Measurements from ENCODE around the gene FCN1.
"Not testable (repeated sequence)": the region's sequence is repeated elsewhere in the genome, so short reads cannot be mapped to it uniquely, and the experiment has no call there.

Gene FCN1

DNA sequence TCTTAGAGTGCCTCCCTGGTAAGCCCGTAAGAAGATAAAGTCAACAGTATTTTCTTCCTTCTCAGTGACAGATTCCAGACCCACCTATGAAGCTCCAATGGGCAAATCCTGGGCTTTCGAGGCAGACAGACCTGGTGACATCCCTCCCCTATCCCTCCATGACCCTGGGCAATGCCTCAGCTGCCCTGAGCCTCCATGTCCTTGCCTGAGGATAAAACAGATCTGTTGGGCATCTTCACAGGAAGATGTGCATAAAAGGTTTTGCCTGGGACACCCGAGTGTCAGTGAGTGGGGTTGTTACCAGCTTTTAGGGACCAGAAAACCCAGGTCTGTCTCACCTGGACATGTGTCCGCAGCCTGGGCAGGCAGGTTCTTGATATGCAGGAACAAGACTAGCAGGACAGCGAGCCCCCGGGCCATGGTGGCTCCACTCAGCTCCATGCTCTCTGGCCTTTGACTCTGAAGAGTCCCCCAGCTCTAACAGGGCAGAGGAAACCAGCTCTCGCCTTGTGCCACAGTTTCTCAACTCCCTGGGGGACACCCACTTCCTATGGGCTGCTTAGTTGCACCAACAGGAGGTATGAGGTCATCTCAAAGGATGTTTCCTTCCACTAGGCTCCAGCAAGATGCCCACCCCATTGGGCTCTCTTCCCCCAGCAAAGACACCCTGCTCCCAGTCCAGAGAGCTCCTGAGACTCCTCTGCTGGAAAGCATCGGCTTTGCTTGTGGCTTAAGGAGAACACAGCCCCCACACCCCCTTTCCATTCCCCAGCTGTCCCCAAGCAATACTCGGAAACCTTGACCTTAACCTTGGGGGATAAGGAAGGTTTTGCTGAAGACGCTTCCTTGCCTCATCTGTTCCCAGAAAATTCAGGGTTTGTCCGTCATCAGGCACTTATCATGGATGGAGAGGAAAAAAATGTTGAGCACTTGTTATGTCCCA lies at the start of gene FCN1:
TSS of gene FCN1 (minus strand) at position 482 of the 943 bp plus-strand sequence. CDS start at position 441, 41 bp downstream.
- no peak for DNase-seq (ENCODE audit: low spot score)

DNA sequence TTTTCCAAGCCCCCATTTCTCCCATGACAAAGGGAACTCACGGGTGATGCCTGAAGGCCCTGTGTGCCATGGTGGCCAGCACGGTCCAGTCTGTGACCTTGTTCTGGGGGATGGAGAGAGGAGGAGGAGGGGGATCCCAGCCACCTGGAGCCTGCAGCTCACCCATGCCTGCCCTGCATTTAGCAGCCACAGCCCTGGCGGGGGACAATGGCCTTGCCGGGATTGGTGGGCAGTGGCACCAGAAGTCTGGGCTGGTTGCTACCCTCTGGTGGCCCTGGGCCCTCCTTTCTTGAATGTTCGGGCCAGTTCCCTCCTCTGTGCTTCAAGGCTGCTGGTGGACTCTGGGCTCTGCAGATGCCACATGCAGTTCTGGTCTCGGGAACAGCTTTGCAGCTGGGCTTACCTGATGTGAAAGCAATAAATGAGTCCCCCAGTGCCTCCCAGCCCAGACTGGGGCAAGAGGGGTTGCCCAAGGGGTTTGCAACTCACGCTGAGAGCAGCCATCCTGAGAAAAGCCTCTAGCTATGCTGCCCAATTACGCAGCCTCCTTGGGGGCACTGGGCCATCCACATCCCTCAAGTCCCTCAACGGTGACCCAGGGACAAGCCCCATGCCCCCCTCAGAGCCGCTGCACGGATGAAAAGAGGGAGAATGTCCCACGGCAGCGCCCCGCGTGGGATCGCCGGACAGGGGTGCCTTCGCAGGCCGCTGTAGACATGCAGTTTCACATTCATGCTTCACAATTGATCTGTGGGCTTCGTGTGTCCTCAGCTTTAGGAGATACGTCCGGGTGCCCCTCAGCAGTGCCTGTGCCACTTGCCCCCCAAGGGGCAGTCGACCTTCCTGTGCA lies 49.2 kb upstream of the FCN1 start:
- no peak for DNase-seq (ENCODE audit: low spot score)

GRCh38 chr9:134966270-134966669 lies 48.6 kb upstream of the FCN1 start:
- no peak for DNase-seq (ENCODE audit: low spot score)

DNA sequence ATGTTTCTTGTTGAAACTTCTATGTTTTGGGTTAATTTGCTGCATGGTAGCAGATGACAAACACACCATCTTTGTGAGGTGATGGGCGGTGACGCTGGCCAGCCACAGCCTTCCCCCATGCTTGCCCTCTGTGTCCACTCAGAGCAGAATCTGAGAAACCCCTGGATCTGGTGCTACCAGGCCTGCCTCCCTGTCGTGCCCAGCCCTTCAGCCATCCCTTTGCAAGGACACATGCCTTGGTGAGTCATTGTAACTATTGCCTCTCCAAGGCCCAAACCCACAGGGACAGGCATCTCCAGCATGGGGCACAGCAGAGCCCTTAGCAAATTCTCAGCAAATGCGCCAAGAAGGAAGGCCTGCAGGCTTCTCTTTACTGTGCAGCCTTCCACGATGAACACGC lies 48.1 kb upstream of the FCN1 start:
- no peak for DNase-seq (ENCODE audit: low spot score)

DNA sequence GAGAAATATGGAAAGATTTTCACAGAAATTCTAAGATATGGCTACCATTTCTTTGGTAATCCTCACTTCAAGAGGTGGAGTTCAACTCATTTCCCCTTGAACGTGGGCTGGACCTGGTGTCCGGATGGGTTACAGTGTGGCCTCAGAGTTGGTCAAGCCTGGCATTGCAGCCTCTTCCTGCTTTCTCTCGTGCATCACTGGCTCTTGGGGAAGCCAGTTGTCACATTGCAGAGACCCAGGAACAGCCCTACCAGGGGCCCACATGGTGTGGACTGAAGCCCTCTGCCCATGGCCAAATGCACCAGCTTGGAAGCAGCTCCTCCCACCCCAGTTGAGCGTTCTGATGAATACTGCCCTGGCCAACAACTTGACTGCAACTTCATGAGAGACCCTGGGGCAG lies 47.7 kb upstream of the FCN1 start:
- no peak for DNase-seq (ENCODE audit: low spot score)

DNA sequence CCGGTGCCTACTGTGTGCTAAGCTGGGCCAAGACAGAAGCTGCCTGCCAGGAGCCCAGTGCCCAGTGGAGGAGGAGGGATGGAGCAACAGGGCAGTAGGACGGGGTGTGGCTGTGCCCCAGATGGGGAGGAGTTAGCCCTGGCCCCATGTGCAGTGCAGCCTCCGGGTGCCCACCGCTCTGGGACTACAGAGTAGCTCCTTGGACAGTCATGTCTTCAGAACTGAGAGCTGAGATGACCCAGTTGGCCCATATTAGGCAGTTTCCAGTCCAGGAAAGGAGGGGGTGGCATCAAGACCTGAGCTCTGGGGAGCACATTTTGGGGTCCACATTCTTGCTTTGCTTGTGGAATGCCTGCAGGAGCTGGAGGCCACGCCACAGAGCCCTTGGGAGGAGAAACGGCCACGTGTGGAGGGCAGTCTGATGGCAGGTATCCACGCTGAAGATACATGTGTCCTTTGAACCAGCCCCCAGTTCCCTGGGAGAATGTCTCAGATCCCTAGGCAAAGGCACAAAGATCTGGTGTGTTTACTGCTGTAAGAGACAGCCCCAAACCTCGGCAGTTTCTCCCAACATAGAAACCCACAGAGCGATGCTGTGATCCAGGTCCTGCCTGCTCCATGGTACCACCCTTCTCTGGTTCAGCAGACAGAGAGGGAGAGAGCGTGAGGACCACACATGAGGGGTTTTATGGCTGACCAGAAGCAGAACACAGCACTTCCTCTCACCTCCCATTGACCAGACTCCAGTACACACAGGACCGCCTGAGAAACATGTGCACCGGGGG lies 46.8 kb upstream of the FCN1 start:
- DNase-seq (ENCODE audit: low spot score): no peak

DNA sequence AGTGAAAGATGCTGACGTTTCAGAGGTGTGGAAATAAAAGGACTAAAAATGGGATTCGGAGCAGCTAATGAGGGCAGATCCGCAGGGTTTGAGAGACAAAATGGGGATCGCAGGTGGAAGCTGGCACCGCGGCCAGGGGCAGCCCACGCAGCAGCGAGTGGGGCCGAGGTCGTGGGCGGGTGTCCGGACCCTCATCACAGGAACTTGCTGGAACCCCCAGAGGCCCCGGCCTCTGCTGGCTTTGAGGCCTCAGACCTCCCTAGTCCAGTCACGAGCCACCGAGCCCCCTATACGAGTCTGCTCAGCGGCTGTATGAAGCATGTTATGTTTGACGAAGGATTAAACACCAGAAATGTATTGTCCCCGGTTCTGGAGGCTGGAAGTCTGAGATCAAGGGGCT lies 45.8 kb upstream of the FCN1 start:
- no peak for DNase-seq (ENCODE audit: low spot score)

DNA sequence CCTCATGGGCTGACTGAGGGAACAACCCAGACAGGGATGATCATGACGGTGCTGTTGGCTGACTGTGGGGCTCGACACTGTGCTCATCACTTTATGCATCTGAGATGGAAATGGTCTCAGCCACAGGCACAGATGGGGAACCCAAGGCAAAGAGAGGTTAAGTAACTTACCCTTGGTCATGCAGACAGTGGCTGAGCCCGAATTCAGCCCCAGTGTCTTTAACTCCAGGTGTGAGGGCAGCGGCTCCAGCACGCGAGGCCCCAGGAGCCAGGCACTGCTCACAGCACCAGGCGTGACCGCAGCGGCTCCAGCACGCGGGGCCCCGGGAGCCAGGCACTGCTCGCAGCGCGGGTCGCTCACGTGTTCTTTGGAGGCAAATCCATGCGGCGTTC lies 45.3 kb upstream of the FCN1 start:
- DNase-seq (ENCODE audit: low spot score): no peak

GRCh38 chr9:134962065-134962972 lies 44.6 kb upstream of the FCN1 start:
- no peak for DNase-seq (ENCODE audit: low spot score)

DNA sequence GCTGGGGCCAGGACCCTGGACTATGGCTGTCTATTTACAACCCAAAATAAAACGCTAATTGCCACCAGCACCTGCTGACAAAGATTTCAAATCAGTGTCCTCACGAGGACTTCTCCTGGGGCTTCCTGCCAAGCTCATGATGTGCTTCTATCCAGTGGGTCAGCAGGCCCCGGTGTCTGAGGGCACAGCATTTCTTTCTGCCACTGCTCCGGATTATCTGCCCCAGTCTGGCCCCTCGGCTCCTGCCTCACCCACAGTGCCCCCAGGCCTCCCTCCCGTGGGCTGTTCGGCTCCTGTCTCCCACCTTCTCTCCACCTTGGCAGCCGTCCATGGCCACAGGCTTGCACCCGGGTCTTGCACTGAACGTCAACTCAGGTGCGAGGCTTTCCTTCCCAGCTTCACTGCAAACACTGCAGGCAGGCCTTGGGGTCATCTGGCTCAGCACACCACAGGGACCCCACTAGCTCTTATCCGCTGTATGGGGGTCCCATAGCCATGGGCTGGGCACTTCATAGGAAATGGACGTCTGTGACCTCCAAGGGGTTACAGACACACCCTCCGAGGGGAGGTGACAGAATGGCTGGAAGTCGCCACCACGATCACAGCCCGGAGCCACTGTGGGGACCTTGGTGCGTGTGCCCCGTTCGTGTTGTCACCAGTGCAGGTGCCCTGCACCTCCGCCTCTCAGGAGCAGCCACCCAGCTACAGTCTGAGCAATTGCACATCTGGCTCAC lies 43.8 kb upstream of the FCN1 start:
- DNase-seq (ENCODE audit: low spot score): no peak

GRCh38 chr9:134960701-134961181 lies 43.0 kb upstream of the FCN1 start:
- no peak for DNase-seq (ENCODE audit: low spot score)

GRCh38 chr9:134959971-134960310 lies 42.2 kb upstream of the FCN1 start:
- DNase-seq (ENCODE audit: low spot score): no peak

DNA sequence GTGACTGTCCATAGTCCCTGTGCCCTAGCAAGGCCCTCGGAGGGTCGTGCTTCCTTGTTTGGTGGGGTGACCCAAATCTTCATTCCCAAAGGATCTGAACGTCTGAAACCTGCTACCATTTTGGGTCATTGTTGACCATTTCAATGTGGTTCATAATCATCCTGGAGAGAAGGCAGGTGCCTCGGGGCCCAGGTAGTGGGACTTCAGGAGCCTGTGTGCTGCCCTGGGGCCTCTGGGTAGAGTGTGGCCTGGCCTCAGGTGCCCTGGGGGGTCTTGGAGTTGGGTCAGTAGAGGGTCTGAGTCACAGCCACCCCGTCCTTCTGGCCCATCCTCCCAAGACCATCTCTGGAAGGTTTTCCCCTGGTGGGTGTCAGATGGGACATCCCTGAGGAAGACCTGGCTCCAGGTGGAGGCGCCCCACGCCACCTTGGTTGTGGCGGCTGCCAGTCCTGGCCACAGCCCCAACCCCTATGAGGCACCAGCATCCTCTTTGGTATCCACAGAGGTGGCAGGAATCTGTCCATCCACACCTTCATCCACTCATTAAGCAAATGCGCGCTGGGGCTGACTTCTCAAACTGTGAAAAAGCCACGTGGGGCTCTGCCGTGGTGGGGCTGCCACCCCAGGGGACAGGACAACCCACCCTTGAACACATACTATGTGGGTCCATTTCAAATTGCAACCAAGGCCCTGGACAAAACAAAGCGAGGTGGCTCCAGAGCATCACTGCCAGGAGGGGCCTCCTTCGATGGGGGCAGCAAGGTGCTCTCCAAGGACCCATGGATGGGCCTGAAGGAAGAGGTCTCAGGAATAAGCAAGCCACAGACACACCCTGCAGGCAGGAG lies 41.6 kb upstream of the FCN1 start:
- no peak for DNase-seq (ENCODE audit: low spot score)

DNA sequence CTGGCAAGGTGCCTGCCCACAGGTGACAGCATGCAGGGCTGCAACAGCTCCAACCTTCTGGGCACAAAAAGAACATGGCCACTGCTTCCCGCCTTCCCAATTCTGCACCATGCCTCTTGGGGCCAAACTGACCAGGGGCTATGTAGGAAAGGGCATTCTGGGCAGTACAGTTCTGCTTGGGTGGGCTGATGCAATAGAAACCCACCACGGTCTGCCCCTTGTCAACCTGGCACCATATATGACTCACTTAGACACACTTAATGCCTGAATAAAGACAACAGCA lies 40.2 kb upstream of the FCN1 start:
- no peak for DNase-seq (ENCODE audit: low spot score)

- no peak for DNase-seq (ENCODE audit: low spot score)
Measured at GRCh38 chr9:134957165-134957944, 39.6 kb upstream of the FCN1 start.

DNA sequence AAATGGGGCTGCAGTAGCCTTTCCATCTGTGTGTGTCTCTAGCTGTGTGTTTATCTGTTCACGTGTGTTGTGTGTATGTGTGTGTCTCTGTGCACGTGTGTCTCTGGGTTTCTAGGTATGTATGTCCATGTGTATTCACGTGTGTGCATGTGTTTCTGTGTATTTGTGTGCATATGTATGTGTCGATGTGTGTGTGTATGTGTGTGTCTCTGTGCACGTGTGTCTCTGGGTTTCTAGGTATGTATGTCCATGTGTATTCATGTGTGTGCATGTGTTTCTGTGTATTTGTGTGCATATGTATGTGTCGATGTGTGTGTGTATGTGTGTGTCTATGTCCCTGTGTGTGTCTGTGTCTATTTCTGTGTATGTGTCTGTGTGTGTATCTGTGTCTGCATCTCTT lies 38.7 kb upstream of the FCN1 start:
- not testable (repeated sequence) for DNase-seq (ENCODE audit: low spot score)

DNA sequence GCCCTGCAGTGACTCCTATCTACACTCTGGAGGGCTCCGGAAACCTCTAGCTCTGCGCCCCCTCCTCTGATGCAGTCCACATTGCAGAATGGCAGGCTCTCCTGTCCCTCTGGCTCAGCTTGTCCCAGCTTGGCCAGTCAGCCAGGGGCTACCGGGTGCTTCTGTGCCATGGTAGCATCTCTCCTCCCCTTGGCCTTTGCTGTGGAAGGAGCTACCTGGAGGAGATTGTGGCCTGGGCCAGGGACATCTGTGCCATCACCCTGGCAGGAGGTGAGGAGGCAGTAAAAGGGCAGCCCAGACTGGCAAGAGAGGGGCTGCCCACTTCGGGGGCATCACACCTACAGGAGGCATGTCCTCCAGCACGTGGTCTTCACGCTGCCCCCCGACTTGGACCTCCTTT lies 38.1 kb upstream of the FCN1 start:
- no peak for DNase-seq (ENCODE audit: low spot score)

GRCh38 chr9:134955156-134955555 lies 37.4 kb upstream of the FCN1 start:
- DNase-seq (ENCODE audit: low spot score): no peak

- no peak for DNase-seq (ENCODE audit: low spot score)
Measured at GRCh38 chr9:134951994-134952393, 34.3 kb upstream of the FCN1 start.
